Peyer's patch (tissue), 4 donors: ENCODE measurements around the gene JAZF1.

ENCODE experiments used
- CTCF ChIP-seq, 6 experiments: fragments of 450-650 bp in 4 of 6; fragments of 200-600 bp in 2 of 6; sonication (generic) in 1 of 6; IDR thresholded peaks; one replicate each; pipeline ENCODE4 v1.5.1; 2017 to 2019; ENCODE audit warnings: antibody characterized with exemption in 6 of 6, mild to moderate bottlenecking in 3 of 6, moderate library complexity in 1 of 6
- POLR2A ChIP-seq, 2 donors: fragments of 450-650 bp; IDR thresholded peaks; one replicate each; pipeline ENCODE4 v1.5.1; 2017; ENCODE audit warnings: antibody characterized with exemption in 2 of 2, mild to moderate bottlenecking in 2 of 2, moderate library complexity in 2 of 2

GRCh38 chr7:27958933-27959548, 221.6 kb downstream of the JAZF1 start:
- no peak for TF ChIP-seq POLR2A (IDR thresholded peaks at IDR 0.05)
- TF ChIP-seq CTCF (IDR thresholded peaks at IDR 0.05): no peak
